Peyer's patch (tissue), 4 donors: ENCODE data around the gene HEMK1. TPM values are rescaled to one million over a fixed set of nuclear protein-coding genes. Genes with fewer than 3 reads are reported as not detected.

Experiments used
- DNase-seq, 3 donors: peaks; one replicate each; pipeline ENCODE4 v3.0.0-alpha.2; 2017 to 2019
- H3K27ac ChIP-seq, 4 donors: fragments of 200-600 bp; sonication (generic); one replicate each; pipeline ENCODE4 v1.5.1; 2016 to 2019
- H3K27me3 ChIP-seq, 2 donors: fragments of 200-600 bp; sonication (generic); one replicate each; pipeline ENCODE4 v1.5.1; 2019
- H3K36me3 ChIP-seq, 3 donors: fragments of 200-600 bp; sonication (generic); one replicate each; pipeline ENCODE4 v1.5.1; 2016 to 2019
- H3K4me1 ChIP-seq, 4 donors: fragments of 200-600 bp; sonication (generic); one replicate each; pipeline ENCODE4 v1.5.1; 2016 to 2019
- H3K4me3 ChIP-seq, 4 donors: fragments of 200-600 bp; sonication (generic); 1 replicate in 3 of 4; 2 replicates in 1 of 4; pipeline ENCODE4 v1.5.1; 2016 to 2019; ENCODE audit warnings: mild to moderate bottlenecking in 1 of 4
- H3K9me3 ChIP-seq, 4 donors: fragments of 200-600 bp; sonication (generic); one replicate each; pipeline ENCODE4 v1.5.1; 2016 to 2019; ENCODE audit warnings: mild to moderate bottlenecking in 1 of 4
- CTCF ChIP-seq, 6 experiments: fragments of 450-650 bp in 4 of 6; fragments of 200-600 bp in 2 of 6; sonication (generic) in 1 of 6; IDR thresholded peaks; one replicate each; pipeline ENCODE4 v1.5.1; 2017 to 2019; ENCODE audit warnings: antibody characterized with exemption in 6 of 6, mild to moderate bottlenecking in 3 of 6, moderate library complexity in 1 of 6
- POLR2A ChIP-seq, 2 donors: fragments of 450-650 bp; IDR thresholded peaks; one replicate each; pipeline ENCODE4 v1.5.1; 2017; ENCODE audit warnings: antibody characterized with exemption in 2 of 2, mild to moderate bottlenecking in 2 of 2, moderate library complexity in 2 of 2
- total RNA-seq, 4 donors: library from RNA; depleted of rRNA; stranded (reverse); fragments of >200 nt; gene quantifications; one replicate each; pipeline ENCODE4 v1.1.0, GENCODE V29; 2016

Gene HEMK1
- total RNA-seq, 4 donors from 2014 or later = 8.6 to 15.3 (median 12.5) TPM

- Histone ChIP-seq H3K4me1 (peaks cover 0 to 44% (median 15%) of the 10 kb centered on the region in 4 donors), H3K27me3 (no peaks in the 10 kb centered on the region), H3K9me3 (no peaks in the 10 kb centered on the region), H3K27ac (peak within 1 kb of the TSS; percentile 83 to 97 (median 94)), H3K36me3 (no peaks in the 10 kb centered on the region), H3K4me3 (peak within 1 kb of the TSS; percentile 69 to 99 (median 91))
- peak in 1 of 3 donors; percentile 44 for DNase-seq
- TF ChIP-seq POLR2A (IDR thresholded peaks at IDR 0.05) (peak; percentile 16 to 26), CTCF (IDR thresholded peaks at IDR 0.05) (peak in 2 of 6 experiments; percentile 8 to 22)
These were observed 47.9 kb downstream of the HEMK1 start, which contains the start of gene MAPKAPK3 for GRCh38 chr3:50617096-50617791. MAPKAPK3 (plus strand) TSS chr3:50617151; CDS start chr3:50617566, 415 bp downstream.

GRCh38 chr3:50617911-50618481 is 48.7 kb downstream of the HEMK1 start:
- H3K27me3 ChIP-seq = no peaks in the 10 kb centered on the region
- peak overlapping the region; percentile 69 to 99 (median 91) for H3K4me3 ChIP-seq
- H3K36me3 ChIP-seq = no peaks in the 10 kb centered on the region
- H3K9me3 ChIP-seq = no peaks in the 10 kb centered on the region
- DNase-seq = no peak
- TF ChIP-seq POLR2A (IDR thresholded peaks at IDR 0.05) = no peak
- no peak for TF ChIP-seq CTCF (IDR thresholded peaks at IDR 0.05)
- peaks cover 0 to 41% (median 15%) of the 10 kb centered on the region in 4 donors for H3K4me1 ChIP-seq
- H3K27ac ChIP-seq = peak overlapping the region; percentile 83 to 97 (median 94)

GRCh38 chr3:50620420-50620819 is 51.1 kb downstream of the HEMK1 start:
- Histone ChIP-seq H3K27me3 (no peaks in the 10 kb centered on the region), H3K9me3 (no peaks in the 10 kb centered on the region), H3K27ac (peak overlapping the region in 3 of 4 donors; percentile 2 to 73 (median 5)), H3K36me3 (no peaks in the 10 kb centered on the region), H3K4me1 (peaks cover 0 to 48% (median 23%) of the 10 kb centered on the region in 4 donors), H3K4me3 (no peak overlapping the region)
- no peak for DNase-seq
- TF ChIP-seq CTCF (IDR thresholded peaks at IDR 0.05) (no peak), POLR2A (IDR thresholded peaks at IDR 0.05) (no peak)

- no peaks in the 10 kb centered on the region for H3K9me3 ChIP-seq
- H3K4me3 ChIP-seq = no peak overlapping the region
- H3K27ac ChIP-seq = peak overlapping the region in 2 of 4 donors; percentile 2 to 73
- H3K27me3 ChIP-seq = no peaks in the 10 kb centered on the region
- DNase-seq = no peak
- H3K4me1 ChIP-seq = peaks cover 0 to 48% (median 22%) of the 10 kb centered on the region in 4 donors
- TF ChIP-seq POLR2A (IDR thresholded peaks at IDR 0.05) = no peak
- no peak for TF ChIP-seq CTCF (IDR thresholded peaks at IDR 0.05)
- H3K36me3 ChIP-seq = no peaks in the 10 kb centered on the region
These were observed 51.5 kb downstream of the HEMK1 start for GRCh38 chr3:50620820-50621219.

- Histone ChIP-seq H3K4me1 (peaks cover 0 to 45% (median 18%) of the 10 kb centered on the region in 4 donors), H3K9me3 (no peaks in the 10 kb centered on the region), H3K4me3 (no peak overlapping the region), H3K27me3 (no peaks in the 10 kb centered on the region), H3K27ac (no peak overlapping the region), H3K36me3 (no peaks in the 10 kb centered on the region)
- TF ChIP-seq POLR2A (IDR thresholded peaks at IDR 0.05) = no peak
- no peak for TF ChIP-seq CTCF (IDR thresholded peaks at IDR 0.05)
- no peak for DNase-seq
These were observed 53.6 kb downstream of the HEMK1 start for GRCh38 chr3:50622881-50623280.
